ENCODE measurements around the gene LAMA2. TPM values are rescaled to one million over a fixed set of nuclear protein-coding genes. Genes with fewer than 3 reads are reported as not detected.

The LAMA2 gene
- polyA plus RNA-seq, 3 donors, result not detected

- 64% methylated on average over 10 of the region's 13 CpGs for whole genome bisulfite sequencing (ENCODE audit: insufficient coverage)
These were observed 618.2 kb downstream of the LAMA2 start for GRCh38 chr6:129500958-129501739.

More at GRCh38 chr6:129500958-129501739, 618.2 kb downstream of the LAMA2 start:
- Mint-ChIP-seq H3K27ac (peak overlapping the region in 4 of 7 donors; percentile 35 to 61 (median 58)), H3K9me3 (no peaks in the 10 kb centered on the region), H3K4me3 (no peak overlapping the region), H3K27me3 (ENCODE audit: low read depth in 3 of 3) (no peaks in the 10 kb centered on the region), H3K36me3 (no peaks in the 10 kb centered on the region), H3K4me1 (peaks cover 30% of the 10 kb centered on the region)
- H3K27ac ChIP-seq (ENCODE audit: low read depth in 1 of 2, low read length in 2 of 2), result no peak overlapping the region
- H3K4me2 ChIP-seq (replicated peaks; ENCODE audit: extremely low read depth, low read length, poor library complexity, severe bottlenecking), result no peak overlapping the region
- intact Hi-C loops (cut with micrococcal nuclease), result no loop called here
- no peaks in the 10 kb centered on the region for H4K20me1 ChIP-seq (ENCODE audit: insufficient read depth, low read length)
- H3K4me3 ChIP-seq (replicated peaks in 1 of 3; ENCODE audit: low read depth in 2 of 3, low read length in 3 of 3), result no peak overlapping the region
- H3K27me3 ChIP-seq (ENCODE audit: control insufficient read depth in 2 of 2, insufficient read depth in 2 of 2, low read length in 2 of 2), result no peaks in the 10 kb centered on the region
- H3K79me2 ChIP-seq (ENCODE audit: insufficient read depth, low read length), result no peaks in the 10 kb centered on the region
- no peak overlapping the region for H2AFZ ChIP-seq (ENCODE audit: insufficient read depth, low read depth, low read length, poor library complexity, severe bottlenecking)
- H3K9me3 ChIP-seq (replicated peaks in 1 of 2; ENCODE audit: control insufficient read depth in 1 of 2, insufficient read depth in 1 of 2, low read length in 2 of 2), result no peaks in the 10 kb centered on the region
- peak; percentile 49 for TF ChIP-seq CTCF (IDR thresholded peaks at IDR 0.05)
- DNase-seq, result peak; percentile 35 to 88 (median 64)
- peaks cover 21 to 26% of the 10 kb centered on the region in 2 donors for H3K4me1 ChIP-seq (ENCODE audit: control insufficient read depth in 1 of 2, insufficient read depth in 2 of 2, low read length in 2 of 2)
- no peaks in the 10 kb centered on the region for H3K36me3 ChIP-seq (replicated peaks in 1 of 2; ENCODE audit: control insufficient read depth in 1 of 2, insufficient read depth in 2 of 2, low read length in 2 of 2)
- no peak overlapping the region for H3K9ac ChIP-seq (ENCODE audit: insufficient read depth, low read length, poor library complexity, severe bottlenecking)
